ENCODE results near the gene MRPL14. TPM values are rescaled to one million over a fixed set of nuclear protein-coding genes. Genes with fewer than 3 reads are reported as not detected.

MRPL14 gene
- total and polyA plus RNA-seq, 9 of the 15 experiments (the other 6 are each of a cell fraction or from before 2014, with no cell fraction given) = 126 to 424 (median 165) TPM

DNA sequence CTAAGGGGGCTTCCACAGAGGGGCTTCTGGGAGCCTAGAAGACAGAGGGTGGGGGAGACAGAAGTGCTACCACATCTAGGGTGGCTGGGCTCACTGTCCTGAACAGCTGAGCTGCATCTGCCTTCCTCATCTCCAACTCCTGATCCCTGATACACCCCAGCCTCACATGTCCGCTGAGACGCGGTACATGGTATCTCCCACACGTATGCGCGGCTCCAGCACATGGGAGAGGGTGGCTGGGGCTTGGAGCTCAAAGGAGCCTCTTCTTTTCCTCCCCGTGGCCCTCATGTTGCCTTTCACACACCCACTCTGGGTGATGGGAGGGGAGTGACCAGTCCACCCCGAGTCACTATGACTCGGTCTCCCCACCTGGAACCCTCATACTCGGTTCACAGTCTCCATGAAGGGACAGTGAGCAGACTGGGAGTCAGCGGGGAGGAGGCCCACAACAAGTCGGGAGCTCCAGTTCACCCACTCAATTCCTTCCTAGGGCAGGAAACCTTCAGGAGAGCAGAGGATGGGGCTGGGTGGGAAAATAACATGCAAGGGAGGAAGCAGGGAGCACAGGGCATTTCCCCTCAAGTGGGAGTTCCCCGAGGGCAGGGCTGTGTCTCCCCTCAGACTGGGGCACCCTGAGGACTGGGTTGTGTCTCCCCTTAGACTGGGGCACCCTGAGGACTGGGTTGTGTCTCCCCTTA lies 61.7 kb downstream of the MRPL14 start (continued):
- TF ChIP-seq, protein P1, sequence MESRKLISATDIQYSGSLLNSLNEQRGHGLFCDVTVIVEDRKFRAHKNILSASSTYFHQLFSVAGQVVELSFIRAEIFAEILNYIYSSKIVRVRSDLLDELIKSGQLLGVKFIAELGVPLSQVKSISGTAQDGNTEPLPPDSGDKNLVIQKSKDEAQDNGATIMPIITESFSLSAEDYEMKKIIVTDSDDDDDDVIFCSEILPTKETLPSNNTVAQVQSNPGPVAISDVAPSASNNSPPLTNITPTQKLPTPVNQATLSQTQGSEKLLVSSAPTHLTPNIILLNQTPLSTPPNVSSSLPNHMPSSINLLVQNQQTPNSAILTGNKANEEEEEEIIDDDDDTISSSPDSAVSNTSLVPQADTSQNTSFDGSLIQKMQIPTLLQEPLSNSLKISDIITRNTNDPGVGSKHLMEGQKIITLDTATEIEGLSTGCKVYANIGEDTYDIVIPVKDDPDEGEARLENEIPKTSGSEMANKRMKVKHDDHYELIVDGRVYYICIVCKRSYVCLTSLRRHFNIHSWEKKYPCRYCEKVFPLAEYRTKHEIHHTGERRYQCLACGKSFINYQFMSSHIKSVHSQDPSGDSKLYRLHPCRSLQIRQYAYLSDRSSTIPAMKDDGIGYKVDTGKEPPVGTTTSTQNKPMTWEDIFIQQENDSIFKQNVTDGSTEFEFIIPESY (CRISPR knock-in tag; IDR thresholded peaks at IDR 0.05) = peak; percentile 99
- TF ChIP-seq, protein P2, sequence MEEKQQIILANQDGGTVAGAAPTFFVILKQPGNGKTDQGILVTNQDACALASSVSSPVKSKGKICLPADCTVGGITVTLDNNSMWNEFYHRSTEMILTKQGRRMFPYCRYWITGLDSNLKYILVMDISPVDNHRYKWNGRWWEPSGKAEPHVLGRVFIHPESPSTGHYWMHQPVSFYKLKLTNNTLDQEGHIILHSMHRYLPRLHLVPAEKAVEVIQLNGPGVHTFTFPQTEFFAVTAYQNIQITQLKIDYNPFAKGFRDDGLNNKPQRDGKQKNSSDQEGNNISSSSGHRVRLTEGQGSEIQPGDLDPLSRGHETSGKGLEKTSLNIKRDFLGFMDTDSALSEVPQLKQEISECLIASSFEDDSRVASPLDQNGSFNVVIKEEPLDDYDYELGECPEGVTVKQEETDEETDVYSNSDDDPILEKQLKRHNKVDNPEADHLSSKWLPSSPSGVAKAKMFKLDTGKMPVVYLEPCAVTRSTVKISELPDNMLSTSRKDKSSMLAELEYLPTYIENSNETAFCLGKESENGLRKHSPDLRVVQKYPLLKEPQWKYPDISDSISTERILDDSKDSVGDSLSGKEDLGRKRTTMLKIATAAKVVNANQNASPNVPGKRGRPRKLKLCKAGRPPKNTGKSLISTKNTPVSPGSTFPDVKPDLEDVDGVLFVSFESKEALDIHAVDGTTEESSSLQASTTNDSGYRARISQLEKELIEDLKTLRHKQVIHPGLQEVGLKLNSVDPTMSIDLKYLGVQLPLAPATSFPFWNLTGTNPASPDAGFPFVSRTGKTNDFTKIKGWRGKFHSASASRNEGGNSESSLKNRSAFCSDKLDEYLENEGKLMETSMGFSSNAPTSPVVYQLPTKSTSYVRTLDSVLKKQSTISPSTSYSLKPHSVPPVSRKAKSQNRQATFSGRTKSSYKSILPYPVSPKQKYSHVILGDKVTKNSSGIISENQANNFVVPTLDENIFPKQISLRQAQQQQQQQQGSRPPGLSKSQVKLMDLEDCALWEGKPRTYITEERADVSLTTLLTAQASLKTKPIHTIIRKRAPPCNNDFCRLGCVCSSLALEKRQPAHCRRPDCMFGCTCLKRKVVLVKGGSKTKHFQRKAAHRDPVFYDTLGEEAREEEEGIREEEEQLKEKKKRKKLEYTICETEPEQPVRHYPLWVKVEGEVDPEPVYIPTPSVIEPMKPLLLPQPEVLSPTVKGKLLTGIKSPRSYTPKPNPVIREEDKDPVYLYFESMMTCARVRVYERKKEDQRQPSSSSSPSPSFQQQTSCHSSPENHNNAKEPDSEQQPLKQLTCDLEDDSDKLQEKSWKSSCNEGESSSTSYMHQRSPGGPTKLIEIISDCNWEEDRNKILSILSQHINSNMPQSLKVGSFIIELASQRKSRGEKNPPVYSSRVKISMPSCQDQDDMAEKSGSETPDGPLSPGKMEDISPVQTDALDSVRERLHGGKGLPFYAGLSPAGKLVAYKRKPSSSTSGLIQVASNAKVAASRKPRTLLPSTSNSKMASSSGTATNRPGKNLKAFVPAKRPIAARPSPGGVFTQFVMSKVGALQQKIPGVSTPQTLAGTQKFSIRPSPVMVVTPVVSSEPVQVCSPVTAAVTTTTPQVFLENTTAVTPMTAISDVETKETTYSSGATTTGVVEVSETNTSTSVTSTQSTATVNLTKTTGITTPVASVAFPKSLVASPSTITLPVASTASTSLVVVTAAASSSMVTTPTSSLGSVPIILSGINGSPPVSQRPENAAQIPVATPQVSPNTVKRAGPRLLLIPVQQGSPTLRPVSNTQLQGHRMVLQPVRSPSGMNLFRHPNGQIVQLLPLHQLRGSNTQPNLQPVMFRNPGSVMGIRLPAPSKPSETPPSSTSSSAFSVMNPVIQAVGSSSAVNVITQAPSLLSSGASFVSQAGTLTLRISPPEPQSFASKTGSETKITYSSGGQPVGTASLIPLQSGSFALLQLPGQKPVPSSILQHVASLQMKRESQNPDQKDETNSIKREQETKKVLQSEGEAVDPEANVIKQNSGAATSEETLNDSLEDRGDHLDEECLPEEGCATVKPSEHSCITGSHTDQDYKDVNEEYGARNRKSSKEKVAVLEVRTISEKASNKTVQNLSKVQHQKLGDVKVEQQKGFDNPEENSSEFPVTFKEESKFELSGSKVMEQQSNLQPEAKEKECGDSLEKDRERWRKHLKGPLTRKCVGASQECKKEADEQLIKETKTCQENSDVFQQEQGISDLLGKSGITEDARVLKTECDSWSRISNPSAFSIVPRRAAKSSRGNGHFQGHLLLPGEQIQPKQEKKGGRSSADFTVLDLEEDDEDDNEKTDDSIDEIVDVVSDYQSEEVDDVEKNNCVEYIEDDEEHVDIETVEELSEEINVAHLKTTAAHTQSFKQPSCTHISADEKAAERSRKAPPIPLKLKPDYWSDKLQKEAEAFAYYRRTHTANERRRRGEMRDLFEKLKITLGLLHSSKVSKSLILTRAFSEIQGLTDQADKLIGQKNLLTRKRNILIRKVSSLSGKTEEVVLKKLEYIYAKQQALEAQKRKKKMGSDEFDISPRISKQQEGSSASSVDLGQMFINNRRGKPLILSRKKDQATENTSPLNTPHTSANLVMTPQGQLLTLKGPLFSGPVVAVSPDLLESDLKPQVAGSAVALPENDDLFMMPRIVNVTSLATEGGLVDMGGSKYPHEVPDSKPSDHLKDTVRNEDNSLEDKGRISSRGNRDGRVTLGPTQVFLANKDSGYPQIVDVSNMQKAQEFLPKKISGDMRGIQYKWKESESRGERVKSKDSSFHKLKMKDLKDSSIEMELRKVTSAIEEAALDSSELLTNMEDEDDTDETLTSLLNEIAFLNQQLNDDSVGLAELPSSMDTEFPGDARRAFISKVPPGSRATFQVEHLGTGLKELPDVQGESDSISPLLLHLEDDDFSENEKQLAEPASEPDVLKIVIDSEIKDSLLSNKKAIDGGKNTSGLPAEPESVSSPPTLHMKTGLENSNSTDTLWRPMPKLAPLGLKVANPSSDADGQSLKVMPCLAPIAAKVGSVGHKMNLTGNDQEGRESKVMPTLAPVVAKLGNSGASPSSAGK (IDR thresholded peaks at IDR 0.05) = peak; percentile 60; the same call in 1 of the 2 replicates
- TF ChIP-seq MYBL2 (IDR thresholded peaks at IDR 0.05; ENCODE audit: low read depth) (no peak), MYBL2 (CRISPR knock-in tag; IDR thresholded peaks at IDR 0.05; ENCODE audit: borderline replicate concordance) (no peak), ETS2 (tag; IDR thresholded peaks at IDR 0.05; ENCODE audit: borderline replicate concordance, poor library complexity, severe bottlenecking) (no peak), ETV1 (tag; conservative IDR thresholded peaks at IDR 0.05; ENCODE audit: low read depth) (no peak), TAF9B (IDR thresholded peaks at IDR 0.05; ENCODE audit: partially characterized antibody) (no peak), NR4A1 (CRISPR knock-in tag; IDR thresholded peaks at IDR 0.05) (peak; percentile 29; the same call in 1 of the 2 replicates), NR4A1 (tag; IDR thresholded peaks at IDR 0.05) (no peak; the same call in 1 of the 2 replicates)
- TF ChIP-seq, protein P3, sequence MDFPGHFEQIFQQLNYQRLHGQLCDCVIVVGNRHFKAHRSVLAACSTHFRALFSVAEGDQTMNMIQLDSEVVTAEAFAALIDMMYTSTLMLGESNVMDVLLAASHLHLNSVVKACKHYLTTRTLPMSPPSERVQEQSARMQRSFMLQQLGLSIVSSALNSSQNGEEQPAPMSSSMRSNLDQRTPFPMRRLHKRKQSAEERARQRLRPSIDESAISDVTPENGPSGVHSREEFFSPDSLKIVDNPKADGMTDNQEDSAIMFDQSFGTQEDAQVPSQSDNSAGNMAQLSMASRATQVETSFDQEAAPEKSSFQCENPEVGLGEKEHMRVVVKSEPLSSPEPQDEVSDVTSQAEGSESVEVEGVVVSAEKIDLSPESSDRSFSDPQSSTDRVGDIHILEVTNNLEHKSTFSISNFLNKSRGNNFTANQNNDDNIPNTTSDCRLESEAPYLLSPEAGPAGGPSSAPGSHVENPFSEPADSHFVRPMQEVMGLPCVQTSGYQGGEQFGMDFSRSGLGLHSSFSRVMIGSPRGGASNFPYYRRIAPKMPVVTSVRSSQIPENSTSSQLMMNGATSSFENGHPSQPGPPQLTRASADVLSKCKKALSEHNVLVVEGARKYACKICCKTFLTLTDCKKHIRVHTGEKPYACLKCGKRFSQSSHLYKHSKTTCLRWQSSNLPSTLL (IDR thresholded peaks at IDR 0.05) = no peak

Data from K562 (cell line).